H1 (cell line): ENCODE data around the gene CPED1. TPM values are rescaled to one million over a fixed set of nuclear protein-coding genes. Genes with fewer than 3 reads are reported as not detected.

Source experiments
- BCL11A ChIP-seq, 2 experiments: IDR thresholded peaks; one replicate each; pipeline ENCODE4 v1.6.1; 2011; ENCODE audit warnings: low read depth in 2 of 2, low read length in 2 of 2, mild to moderate bottlenecking in 2 of 2
- CHD1 ChIP-seq: IDR thresholded peaks from 2 replicates; pipeline ENCODE4 v1.6.1; 2012; ENCODE audit warnings: low read depth, low read length, improper control_type of control experiment
- SIRT6 ChIP-seq: IDR thresholded peaks from one replicate; pipeline ENCODE4 v1.7.1; 2012; ENCODE audit warnings: low read length, inconsistent platforms
- SRF ChIP-seq: IDR thresholded peaks from 2 replicates; pipeline ENCODE4 v1.6.1; 2011; ENCODE audit warnings: mild to moderate bottlenecking, low read depth, low read length, moderate library complexity
- TBP ChIP-seq: IDR thresholded peaks from 2 replicates; pipeline ENCODE4 v1.6.1; 2011; ENCODE audit warnings: low read depth, low read length, improper control_type of control experiment
- polyA plus RNA-seq, 7 experiments: library from polyadenylated mRNA; depleted of rRNA in 3 of 7; stranded (reverse) in 5 of 7; unstranded in 2 of 7; fragments of >200 nt in 5 of 7; fragments of 200-250 nt in 2 of 7; gene quantifications; 1 replicate in 5 of 7; 2 replicates in 1 of 7; 4 replicates in 1 of 7; pipeline versions ENCODE4 v1.2.1 to v1.2.3, GENCODE V29; 2011 to 2013; ENCODE audit warnings: missing spikeins in 2 of 7, mixed read lengths in 2 of 7
- total RNA-seq: library from RNA; stranded (reverse); fragmentation: NEBNext Ultra II Directional; extraction: Animal tissue kit (Norgen Biotek cat#: 25700); gene quantifications from 2 replicates; pipeline ENCODE4 v1.2.1, GENCODE V29; 2021
- TF ChIP-seq, protein P1 (sequence below): IDR thresholded peaks from 2 replicates; pipeline ENCODE4 v1.6.1; 2011; ENCODE audit warnings: low read length, improper control_type of control experiment
- TF ChIP-seq, protein P2 (sequence below), 3 experiments: IDR thresholded peaks; 1 replicate in 2 of 3; 2 replicates in 1 of 3; pipeline versions ENCODE4 v1.5.1 to v1.6.1; 2011; ENCODE audit warnings: low read length in 3 of 3, mild to moderate bottlenecking in 3 of 3, inconsistent platforms in 2 of 3, low read depth in 1 of 3, moderate library complexity in 1 of 3; ENCODE audit not compliant: insufficient read depth in 1 of 3; ENCODE audit errors: control extremely low read depth in 1 of 3

Gene CPED1
- total and polyA plus RNA-seq, 2 of the 8 experiments (the other 6 are each of a cell fraction or from before 2014, with no cell fraction given) = 0.08 to 0.39 TPM

DNA sequence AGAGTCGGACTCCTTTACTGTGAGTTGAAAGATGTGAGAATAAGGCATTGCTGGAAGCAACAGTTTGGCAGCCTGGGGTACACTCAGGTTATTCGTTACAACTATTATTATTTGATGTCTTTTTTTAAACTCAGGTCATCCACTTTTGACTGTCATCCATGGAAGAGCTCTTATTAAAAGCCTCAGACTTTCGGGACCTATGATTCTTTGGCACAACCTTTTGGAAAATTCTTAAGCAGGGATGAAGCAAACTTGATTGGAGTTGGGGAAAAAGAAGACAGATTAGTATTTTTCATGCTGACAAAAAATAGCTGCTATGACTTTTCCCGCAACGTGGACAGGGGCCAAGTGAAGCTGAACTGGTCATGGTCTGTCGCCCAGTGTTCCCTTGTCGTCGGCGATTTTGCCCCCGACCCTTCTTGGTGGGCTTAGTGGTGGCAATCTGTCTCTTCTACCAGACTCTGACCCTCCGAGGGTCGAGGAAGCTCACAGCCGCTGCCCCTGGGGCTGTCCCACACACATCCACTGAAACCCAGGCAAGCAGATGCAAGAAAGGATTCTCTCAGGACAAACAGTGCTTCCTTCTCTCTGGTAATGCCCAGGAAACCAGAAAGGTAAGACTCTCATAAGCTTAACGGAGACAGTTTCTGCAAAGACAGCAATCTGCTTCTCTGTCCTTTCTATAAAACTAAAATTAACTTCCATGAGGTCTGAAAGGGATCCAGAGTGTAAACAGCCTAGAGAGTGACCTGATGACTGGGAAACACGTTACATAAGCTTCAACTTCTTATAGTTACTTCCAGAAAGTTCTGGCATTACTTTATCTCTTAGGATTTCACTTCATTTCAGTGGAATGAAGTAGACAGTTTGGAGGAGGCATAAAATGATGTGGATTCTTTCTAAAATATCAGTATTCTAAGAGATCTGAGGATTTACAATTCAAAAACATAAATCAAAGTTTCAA is 1.0 kb downstream of the CPED1 start (continued):
- TF ChIP-seq CHD1 = no peak
- TF ChIP-seq SRF = no peak
- TF ChIP-seq, protein P1, sequence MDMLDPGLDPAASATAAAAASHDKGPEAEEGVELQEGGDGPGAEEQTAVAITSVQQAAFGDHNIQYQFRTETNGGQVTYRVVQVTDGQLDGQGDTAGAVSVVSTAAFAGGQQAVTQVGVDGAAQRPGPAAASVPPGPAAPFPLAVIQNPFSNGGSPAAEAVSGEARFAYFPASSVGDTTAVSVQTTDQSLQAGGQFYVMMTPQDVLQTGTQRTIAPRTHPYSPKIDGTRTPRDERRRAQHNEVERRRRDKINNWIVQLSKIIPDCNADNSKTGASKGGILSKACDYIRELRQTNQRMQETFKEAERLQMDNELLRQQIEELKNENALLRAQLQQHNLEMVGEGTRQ = no peak
- TF ChIP-seq TBP = no peak
- no peak for TF ChIP-seq BCL11A (IDR thresholded peaks at IDR 0.05; ENCODE audit: low read depth in 2 of 2, low read length in 2 of 2)
- TF ChIP-seq SIRT6 = no peak
- TF ChIP-seq, protein P2, sequence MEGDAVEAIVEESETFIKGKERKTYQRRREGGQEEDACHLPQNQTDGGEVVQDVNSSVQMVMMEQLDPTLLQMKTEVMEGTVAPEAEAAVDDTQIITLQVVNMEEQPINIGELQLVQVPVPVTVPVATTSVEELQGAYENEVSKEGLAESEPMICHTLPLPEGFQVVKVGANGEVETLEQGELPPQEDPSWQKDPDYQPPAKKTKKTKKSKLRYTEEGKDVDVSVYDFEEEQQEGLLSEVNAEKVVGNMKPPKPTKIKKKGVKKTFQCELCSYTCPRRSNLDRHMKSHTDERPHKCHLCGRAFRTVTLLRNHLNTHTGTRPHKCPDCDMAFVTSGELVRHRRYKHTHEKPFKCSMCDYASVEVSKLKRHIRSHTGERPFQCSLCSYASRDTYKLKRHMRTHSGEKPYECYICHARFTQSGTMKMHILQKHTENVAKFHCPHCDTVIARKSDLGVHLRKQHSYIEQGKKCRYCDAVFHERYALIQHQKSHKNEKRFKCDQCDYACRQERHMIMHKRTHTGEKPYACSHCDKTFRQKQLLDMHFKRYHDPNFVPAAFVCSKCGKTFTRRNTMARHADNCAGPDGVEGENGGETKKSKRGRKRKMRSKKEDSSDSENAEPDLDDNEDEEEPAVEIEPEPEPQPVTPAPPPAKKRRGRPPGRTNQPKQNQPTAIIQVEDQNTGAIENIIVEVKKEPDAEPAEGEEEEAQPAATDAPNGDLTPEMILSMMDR (IDR thresholded peaks at IDR 0.05; ENCODE audit: control extremely low read depth in 1 of 3, insufficient read depth in 1 of 3, low read depth in 1 of 3, low read length in 3 of 3) = no peak
